GM10847 (cell line): ENCODE data around the gene NEDD4.

ENCODE experiments used
- POLR2A ChIP-seq: IDR thresholded peaks from 2 replicates; pipeline ENCODE4 v1.6.1; 2011; ENCODE audit not compliant: insufficient read length; ENCODE audit errors: extremely low read depth

NEDD4 gene

DNA sequence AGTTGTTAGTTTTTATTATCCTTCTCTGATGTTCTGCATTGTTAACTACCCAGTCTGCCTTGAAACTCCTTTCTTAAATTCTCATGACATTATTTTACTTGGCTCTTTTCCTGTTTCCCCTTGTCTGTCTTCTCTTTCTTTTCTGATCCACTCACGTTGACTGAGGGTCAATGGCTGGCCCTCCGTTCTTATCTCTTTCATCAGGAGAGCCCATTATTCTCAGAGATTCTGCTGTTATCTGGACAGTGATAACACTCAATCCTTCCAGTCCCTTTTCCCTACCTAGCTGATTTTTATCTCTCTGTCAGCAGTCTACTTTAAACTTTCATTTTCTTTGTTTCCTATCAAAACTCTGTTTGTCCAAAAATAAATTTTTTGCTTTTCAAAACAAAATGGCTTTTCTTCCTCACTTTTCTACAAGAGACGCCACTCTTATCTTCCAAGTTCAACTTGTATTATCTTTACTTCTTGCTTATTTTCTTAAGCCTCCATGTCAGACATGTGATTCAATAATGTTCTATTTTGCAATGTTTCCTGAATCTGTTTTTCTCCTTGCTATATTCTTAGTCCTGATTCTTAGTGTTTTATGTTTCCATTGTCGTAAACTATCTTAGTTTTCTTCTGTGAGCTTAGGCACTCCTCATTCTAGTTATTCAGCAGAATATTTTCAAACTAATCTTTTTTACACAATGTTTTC, 120.2 kb downstream of the NEDD4 start:
- TF ChIP-seq POLR2A = no peak

DNA sequence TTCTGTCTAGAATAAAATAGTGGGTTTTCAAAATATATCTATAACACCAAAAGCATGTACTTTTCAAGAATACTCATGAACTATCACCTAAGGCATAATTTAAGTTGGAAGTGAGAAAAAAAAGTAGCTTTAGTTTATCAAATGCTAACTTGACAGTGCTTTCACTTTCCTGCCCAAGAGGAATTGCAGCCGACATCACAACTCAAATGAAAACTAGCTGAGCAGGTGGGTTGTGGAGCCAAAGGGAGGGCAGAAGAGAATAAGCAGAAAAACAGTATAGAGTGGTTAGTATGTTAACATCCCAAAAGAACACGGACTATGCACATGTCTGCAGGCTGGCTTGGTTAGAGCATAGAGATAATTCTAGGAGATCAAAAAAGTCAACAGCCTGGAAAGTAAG, 120.9 kb downstream of the NEDD4 start:
- no peak for TF ChIP-seq POLR2A

DNA sequence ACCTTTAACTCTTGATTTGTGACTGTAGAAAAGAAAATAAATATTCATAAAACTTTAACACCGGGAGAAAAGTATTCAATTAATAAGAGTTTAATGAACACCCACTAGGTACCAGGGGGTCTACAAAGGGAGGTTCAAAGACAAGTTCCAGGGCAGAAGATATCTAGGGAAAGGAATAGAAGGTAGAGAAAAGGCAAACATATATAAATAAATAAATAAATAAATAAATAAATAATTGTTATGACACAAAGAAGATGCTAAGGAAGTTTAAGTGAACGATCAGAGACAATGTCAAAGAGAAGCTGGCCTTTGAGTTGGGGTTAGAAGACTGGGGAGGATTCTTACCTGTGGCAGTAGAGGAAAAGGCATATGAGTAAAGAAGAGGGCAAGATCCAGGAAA, 123.8 kb downstream of the NEDD4 start:
- no peak for TF ChIP-seq POLR2A

DNA sequence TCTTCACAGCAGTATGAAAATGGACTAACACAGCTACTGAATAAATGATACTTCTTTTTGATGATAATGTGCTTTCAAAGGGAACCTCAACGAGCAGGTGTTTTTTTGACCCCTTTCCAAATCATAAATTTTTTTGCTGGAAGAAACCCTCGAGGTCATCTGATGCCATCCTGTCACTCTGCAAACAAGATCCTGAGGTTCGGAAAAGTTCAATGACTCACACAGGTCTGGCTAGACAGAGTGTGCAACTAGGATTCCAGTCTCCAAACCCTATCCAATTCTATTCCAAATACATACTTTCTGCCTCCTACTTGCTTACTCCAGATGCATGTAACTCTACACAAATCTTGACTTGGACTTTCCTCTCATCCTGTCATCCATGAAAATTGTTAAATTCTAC, 124.7 kb downstream of the NEDD4 start:
- no peak for TF ChIP-seq POLR2A

DNA sequence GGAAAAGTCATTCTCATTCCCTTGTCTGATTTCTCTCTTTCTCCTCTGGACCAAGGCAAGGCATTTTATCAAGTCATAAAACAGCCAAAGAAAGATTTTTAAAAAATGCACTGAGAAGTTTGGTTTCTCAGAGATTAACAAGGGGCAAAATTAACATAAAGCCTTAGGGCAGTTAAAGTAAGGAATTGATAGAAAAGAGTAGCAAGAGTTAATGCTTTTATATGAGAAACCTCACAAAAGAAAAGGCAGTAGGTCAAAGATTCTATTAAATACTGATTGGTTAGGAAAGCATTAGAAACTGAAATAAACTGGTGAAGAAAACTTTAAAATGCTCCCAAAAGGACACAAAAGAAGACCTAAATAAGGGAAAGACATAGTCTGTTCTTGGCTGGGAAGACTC, 129.5 kb downstream of the NEDD4 start:
- TF ChIP-seq POLR2A = no peak

DNA sequence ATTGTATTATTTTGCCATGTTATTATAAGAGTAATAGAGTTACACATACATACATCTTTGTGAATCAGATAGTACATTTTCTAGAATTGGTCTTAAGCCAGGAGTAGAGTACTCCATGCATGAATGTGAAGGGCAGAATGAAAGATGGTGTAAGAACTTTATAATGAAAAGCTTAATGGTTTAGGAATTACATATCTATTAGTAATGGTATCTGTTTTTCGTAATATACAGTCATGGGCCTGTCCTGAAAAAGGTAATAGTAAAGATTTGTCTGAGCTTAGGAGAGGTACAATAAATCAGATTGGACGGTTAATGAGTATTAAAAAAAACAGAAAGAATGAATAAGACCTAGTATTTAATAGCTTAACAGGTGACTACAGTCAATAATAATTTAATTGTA, 132.3 kb downstream of the NEDD4 start:
- no peak for TF ChIP-seq POLR2A

DNA sequence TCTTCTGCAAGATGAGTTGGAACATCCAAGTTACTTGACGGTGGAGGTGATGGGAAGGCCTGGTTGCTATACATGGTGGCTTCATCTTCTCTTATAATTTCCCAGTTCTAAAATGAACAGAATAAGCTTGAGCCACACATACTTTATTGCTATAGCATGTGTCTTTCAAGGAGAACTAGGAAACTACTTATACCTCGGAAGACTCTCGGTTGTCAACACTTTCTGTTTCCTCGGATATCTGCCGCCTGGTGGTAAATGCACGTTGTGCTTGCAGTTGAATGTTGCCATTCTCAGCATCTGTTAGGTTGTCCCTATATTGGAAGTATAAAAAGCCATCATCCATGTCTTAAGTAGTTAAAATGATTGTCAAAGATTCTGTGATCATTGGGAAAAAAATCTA, 132.9 kb downstream of the NEDD4 start:
- no peak for TF ChIP-seq POLR2A

DNA sequence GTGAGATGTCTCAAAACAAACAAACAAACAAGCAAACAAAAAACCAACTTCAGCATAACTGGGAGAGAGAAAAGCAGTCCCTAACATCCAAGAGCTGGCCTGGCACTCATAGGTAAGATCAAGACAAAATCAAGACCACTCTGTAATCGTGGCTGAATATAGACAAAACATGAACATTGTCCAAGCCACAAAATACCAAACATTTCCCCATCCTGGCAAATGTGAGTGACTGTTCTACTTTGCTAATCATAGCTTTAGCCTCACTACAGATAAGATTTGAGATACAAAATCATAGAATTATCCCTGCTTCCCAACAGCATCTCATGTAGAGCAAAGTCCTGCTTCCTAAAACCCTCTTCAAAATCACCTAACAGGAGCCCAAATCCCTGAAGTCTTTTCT, 133.7 kb downstream of the NEDD4 start:
- no peak for TF ChIP-seq POLR2A

DNA sequence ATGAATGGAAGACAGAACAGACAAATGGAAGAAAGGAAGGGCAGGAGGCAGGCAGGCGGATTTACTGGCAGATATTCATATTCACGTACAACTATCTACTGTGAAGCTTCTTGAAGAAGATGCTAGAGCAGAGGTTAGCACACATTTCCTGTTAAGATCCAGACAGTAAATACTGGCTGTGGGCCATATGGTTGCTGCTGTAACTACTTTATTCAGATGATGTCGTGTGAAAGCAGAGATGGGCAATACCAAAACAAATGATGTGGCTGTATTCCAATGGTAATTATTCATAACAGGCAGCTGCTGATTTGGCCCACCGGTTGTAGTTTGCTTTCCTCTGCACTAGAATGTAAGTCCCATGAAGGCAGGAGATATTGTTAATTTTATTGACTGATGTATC, 134.8 kb downstream of the NEDD4 start:
- TF ChIP-seq POLR2A = no peak

DNA sequence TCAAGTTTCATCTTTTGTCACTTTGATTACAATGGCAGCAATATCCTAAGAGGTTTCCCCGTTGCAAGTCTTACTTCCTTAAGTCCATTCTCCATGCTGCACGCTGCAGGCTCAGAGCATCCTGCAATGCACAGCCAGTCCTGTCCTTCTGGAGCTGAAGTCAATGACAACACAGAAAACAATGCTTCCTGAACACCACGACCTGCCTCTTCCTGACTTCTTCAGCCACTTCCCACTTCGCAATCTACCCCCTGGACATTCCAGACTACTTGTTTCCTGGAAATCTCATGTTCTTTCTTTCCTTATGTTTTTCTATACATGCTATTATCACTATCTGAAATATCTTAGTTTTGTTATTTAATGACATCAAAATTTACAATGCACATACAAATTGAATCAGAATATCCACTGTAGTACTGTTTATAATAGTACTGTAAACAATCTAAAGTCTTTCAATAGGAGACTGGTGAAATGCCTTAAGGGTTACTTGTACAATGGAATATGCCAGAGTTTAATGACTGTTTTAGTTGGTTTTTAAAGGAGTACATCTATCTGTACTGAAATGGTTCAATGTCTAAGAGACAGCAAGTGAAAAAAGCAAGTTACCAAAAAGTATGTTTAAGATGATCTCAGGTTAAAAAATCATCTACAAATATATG, 136.8 kb downstream of the NEDD4 start:
- no peak for TF ChIP-seq POLR2A

DNA sequence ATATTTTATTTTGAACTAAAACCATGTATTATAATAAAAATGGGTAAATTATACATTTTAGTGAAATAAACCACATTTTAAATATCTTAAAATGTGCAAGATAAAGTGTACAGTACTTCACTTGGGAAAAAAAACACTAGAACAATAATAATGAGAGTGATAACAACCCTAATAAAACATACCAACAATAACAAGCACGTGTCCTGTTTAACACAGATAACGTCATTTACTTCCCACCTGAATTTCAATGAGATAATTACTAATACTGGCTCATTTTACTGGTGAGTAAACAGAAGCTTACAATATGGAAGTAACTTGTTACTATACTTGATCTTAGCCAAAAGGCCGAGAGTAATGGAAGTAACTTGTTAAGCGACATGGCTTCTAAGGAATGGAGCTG, 140.3 kb downstream of the NEDD4 start:
- TF ChIP-seq POLR2A = no peak

DNA sequence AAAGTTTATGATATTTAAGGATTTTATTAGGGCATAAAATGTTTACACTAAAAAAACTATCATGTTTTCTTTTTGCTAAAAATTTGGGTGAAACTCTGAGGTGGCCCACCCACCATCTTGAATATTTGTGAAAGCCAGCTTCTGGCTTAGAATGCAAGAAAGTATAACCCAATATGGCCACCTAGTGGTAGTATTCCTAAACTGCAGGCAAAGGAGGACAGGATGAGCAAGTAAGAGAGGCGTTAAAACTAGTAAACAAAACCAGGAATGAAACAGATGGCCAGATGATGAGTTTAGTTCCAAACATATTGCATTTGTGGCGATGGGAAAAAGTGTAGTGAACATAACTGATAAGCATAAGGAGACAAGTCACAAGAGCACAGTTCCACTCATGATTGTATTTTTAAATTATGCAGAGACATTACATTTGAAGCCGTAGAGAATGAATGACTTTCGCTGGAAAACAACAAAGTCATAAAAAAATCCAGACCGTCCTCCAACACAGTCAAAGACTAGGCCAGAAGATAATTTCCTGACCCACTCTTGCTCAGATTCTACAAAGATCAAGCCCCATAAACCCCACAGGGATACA, 147.2 kb downstream of the NEDD4 start:
- no peak for TF ChIP-seq POLR2A

DNA sequence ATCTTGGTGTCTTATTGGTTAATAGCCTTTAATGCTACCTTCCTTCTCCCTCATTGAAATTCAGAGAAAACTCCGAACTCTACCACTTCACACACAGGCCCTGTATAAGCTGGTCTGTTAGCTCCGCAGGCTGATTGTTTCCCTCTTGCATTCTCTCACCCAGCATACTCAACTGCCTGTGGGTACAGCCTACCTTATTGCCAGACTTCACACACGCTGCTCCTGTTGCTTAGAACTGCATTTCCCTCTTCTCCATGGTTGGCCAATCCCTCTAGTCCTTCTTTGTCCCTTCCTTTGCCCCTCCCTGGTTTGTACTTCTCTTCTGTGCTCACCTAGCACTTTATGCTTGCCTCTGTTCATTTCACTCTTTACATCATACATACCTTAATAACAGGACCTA, 157.5 kb downstream of the NEDD4 start:
- TF ChIP-seq POLR2A = no peak

DNA sequence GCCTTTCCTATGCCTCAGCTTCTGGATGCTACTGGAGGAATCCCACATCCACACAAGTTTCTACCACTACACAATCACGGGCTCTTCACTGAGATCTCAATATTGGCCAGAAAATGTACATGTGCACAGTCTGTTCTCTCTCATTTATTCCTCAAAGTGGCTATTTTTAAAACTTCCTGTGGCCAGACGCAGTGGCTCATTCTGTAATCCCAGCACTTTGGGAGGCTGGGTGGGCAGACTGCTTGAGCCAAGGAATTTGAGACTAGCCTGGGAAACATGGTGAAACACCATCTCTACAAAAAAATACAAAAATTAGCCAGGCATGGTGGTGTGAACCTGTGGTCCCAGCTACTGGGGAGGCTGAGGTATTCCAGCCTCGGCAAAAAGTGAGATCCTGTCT, 159.1 kb downstream of the NEDD4 start:
- no peak for TF ChIP-seq POLR2A

DNA sequence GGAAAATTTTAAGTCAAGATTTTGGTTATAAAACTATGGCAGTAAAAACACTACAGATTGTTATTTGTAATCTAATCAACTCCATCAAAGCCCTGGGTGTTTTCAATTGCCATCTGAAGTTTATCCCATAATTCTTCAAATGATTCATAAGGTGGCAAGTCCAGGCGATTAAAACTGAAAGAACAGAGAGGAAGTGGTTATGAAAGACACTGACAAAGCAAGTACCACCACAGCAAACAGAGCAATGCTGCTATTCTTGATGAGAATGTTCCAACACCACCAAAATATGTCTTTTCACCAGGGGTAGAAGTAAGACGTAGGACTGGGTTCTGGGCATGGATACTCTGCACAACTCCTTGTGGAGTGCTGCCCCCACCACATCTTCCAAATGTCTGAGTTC, 163.6 kb downstream of the NEDD4 start:
- no peak for TF ChIP-seq POLR2A

DNA sequence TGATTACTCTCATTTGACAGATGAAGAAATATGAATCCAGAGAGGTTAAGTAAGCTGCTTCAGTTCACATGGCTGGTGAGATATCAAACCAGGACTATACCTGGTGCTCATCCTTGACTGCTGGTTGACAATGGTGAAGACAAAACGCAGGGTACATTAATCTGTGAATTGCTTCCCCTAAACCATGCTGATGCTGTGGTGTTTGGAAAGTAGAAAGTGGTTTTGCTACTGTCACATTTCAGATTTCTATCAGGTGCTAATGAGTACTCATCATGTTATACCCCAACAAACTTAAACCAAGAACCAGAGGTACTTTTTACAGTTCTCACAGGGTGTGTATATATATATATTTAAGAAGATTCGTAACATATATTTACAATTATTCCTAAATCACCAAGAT, 165.5 kb downstream of the NEDD4 start:
- TF ChIP-seq POLR2A = no peak

DNA sequence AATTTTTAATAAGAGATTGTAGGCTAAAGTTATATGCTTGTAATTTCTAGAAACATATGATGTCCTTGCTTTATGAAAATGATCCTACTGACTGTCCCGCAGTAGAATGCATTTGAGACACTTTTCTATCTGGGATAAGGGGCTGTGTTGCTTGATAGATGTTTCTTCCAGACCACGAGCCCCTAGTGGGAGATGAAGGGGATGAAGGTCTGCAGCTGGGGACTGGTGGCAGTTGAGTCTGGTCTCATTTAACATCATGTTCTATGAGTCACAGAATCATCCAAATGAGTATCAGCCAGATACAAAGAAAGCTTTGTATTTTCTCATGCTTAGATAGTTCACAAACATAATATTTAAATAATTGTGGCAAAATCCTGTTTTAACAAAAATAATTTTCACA, 166.2 kb downstream of the NEDD4 start:
- no peak for TF ChIP-seq POLR2A

DNA sequence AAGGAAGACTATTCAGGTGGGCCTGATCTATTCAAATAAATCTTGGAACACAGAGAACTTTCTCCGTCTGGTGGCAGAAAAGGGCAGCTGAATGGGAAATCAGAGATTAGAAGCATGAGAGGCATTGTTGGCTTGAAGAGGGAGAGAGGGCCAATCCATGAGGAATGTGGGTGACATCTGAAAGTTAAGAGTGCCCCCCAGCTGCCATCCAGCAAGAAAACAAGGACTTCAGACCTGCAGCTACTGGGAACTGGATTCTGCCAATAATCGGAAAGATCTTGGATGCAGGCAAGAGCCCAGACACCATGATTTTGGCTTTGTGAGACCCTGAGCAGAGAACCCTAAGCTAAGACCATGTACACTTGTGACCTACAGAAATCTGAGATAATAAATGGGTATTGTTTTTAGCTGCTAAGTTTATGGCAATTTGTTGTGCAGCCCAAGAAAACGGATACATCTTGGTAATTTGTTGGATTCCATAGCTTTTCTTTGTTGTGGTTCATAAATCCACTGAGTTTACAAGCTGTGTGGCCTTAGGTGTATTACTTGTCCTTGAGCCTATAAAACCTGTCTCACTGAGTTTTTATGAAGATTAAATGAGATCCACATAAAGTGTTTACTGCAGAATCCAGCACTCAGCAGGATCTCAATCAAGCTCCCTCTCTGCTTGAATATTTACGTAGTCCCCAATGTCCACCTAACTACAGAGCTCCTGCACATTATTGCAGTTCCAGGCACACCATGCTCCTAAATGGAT, 168.4 kb downstream of the NEDD4 start:
- no peak for TF ChIP-seq POLR2A
